NOMO-1 treated with DMSO at 0.1 percent for 48 hours (cell line): ENCODE data around the gene PLCB2.
A peak's percentile ranks its signal among the peaks of the same experiment; 100 is the strongest.

Experiments
- DNase-seq: peaks from one replicate; lab custom pipeline; 2025; ENCODE audit not compliant: unreplicated experiment; lab: John Stamatoyannopoulos, UW

Gene PLCB2

DNA sequence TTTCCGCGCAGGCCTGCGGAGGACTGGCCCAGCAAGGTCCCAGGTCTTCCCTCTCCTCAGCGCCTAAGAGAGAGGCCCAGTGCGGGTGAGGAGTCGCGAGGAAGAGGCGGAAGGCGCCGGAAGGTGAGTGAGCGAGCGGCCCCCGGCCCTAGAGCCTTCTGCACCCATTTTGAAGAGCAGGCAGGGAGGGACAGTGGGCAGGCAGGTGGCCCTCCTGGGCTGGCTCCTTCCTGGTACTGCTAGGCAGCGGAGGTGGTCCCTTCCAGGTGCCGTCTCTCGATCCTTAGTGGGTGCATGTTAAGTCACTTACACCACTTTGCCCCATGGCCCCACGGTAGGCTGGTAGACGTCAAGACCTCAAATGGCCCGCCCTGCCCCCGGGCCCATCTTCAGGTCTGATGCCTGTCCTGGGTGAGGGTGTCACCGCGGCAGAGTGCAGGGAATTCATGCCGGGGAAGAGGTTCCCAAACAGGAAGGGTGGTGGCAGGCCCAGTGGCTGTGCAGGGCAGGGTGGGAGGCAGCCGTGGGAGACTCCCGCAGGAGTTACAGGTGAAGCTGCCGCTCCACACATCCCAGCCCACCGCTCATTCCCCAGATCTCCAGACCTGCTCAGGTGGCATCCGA, 54.5 kb downstream of the PLCB2 start:
- no peak for DNase-seq

DNA sequence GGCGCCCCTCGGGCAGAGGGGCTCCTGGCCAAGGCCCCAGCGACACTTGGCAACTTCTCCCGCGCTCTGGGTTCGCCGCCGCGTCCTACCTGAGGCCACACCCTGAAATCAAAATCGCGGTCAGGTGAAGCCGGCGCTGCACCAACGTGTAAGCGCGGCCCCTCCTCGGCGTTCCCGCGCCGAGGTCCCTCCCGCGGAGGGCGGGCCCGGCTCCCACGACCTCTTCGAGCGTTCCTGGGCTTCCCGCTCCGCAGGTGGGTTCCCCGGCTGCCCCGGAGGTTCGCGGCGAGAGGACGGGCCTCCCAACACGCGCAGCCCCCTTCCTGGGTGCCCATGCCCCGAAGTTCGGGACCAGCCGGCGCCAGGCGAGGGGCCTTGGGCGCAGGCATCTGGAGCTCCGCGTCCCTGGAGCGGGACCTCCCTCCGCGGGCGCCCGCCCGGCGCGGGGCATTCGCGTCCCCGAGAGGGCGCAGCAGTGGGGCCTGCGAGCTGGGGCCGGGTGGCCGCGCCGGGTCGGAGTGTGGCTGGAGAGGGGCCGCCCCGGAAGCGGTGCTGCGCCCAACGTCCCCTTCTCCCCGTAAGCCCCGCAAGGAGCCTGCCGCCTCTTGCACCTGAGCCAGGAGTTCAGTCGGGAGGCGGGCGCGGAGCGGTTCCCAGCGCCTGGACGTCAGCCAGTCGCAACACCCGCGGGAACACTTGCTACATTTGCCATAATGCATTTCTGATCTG, 55.1 kb downstream of the PLCB2 start:
- peak; percentile 26 for DNase-seq

DNA sequence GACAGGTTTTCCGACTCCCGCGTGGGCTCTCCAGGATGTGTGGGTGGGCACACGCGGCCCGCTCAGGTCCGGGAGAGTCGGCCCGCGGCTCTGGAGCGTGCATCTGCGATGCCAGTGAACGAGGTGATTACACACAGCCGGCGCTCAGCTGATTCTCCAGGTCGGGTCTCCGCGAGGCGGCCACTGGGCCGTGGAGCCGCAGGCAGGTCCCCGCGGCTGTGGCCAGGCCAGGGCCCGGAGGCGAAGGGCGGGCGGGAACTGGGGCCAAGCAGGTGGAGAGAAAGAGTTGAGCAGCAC, 55.6 kb downstream of the PLCB2 start:
- no peak for DNase-seq

DNA sequence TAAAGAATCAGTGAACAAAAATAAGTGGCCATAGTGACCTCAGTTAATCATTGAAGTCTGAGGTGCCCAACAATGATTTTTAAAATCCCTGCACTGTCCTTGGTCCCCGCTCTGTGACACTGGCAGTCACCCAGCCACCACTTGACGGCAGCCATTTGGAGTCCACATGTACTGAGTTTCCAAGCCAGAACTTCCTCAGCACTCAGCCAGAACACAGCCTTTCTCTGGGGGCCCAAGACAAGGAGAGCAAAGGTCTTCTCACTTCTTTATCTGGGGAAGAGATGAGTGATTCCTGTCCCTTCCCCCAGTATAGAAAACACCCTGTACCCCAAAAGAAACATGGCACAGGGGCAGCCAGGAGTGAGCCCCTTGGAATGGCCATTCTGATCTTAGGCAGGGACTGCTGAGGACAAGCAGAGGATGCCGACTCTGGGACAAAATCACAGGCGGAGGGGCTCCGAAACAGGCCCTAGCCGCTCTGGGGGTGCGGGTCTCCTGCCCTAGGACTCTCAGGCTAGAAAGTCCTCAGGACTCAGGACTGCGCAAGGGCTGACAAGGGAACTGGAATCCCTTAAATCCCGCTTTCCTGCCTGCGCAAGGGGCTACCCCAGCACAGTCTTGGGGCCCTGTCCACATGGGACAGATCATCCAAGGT, 56.1 kb downstream of the PLCB2 start:
- no peak for DNase-seq

DNA sequence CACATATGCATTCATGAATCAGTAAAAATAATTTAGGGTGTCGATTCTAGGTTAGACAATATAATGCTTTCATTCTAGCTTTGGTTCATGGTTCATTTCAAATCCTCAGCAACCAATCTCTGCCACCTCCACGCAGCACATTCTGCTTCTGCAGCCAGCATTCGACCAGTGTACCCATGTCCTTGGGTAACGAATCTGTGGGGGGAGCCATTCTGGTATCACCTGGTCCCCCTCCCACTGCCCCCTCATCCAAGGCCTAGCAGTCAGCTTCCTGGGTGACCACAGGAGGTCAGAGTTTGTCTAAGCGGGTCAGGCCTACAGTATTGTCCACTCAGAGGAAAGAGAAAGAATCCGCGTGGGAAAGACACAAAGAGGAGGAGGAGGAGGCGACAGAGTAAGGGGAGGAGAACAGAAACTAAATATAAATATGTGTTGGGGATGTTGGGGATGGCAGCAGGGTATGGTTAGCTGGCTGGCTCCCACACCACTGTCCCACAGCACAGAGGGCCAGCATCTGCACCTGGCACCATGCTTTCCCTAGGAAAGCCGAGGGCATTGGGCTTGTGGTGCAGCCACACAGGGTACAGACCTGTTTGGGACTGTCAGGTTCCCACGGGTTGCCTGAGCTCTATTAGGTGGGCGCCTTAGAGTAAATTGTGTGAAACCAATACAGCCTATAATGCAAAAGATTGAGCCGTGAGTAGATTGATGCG, 56.8 kb downstream of the PLCB2 start:
- DNase-seq: no peak

DNA sequence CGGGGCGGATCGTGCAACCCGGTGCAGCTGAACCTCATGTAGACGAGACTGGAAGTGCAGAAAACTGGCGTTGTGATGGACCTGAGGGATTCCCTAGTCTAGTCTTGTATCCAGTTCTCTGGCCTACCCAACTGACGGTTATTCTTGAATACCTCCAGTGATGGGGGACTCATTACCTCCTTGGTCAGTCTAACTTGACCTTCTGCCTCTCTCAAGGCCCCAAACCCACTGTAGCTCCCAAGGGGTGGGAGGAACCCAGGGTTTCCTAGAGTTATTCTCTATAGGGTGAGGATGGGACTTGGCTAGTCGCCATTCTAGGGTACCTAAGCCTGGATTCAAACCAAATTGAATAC, 57.5 kb downstream of the PLCB2 start:
- no peak for DNase-seq

DNA sequence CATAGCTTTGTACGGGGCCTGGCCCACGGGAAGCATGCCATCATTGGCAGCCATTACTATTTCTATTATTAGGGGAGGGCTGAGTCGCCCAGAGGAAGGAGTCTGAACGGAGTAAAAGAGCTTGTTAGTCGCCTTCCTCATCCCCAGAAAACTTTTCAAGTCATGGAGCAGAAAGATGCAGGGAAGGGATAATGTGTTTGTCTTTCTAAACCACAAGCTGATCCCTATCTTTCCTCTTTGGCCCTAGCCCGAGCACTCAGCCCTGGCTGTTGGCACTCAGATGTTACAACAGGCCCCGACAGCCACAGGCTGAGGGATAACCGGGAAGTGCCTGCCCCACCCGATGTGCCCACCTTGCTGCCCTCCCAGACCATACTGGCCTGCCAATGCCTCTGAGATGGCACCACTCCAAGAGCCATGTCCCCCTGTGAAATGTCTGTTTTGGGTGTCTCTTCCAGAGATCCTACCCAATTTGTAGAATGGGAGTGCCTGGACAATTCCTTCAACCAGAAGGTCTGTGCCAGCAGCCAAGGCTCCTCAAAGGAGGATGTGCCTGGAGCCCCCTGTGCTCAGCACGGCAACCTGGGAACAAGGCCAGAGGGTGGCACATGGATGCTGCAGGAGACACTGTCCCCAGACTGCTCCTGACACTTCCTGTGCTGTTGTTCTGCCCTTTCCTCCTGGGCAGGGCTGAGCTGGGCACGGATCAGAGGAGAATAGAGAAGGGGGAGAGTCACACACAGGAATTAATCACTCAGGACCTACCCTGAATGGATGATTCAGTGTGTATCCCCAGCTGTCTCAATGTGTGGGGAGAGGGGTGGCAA, 58.0 kb downstream of the PLCB2 start:
- DNase-seq: no peak

DNA sequence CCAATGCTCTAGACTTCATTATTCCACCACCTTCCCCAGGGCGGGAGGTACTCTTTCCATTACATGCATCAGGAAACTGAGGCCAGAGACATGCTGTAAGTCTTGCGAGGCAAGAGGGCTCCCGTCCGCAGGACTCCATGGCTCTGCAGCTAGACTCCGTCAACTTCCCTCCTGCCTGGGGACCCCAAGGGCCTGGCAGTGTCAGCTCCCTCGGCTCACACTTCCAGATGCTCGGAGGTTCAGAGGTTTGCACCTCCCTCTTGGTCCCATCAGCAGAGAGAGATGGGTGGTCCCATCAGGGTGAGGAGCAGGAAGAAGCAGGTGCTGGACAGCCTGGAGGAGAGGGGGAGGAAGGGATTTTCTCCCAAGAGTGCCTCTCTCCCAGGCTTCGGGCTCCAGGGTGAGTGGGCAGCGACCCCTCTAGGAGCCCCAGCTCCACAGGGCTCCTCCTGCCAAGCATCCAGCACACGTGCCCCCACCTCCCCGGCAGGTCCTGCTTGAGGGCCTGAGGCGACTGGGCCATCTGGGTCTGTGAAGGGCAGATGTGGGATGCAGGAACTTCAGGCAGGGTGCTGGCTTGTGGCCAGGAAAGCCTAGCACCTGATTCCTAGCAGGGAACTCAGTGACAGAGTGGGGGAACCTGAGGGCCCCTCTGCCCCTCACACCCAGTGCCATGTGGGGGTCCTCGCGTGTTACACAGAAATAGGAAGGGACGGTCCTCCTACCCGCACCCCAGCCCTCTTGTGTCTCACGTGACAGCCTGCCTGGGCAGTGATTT, 59.5 kb downstream of the PLCB2 start:
- DNase-seq: no peak

DNA sequence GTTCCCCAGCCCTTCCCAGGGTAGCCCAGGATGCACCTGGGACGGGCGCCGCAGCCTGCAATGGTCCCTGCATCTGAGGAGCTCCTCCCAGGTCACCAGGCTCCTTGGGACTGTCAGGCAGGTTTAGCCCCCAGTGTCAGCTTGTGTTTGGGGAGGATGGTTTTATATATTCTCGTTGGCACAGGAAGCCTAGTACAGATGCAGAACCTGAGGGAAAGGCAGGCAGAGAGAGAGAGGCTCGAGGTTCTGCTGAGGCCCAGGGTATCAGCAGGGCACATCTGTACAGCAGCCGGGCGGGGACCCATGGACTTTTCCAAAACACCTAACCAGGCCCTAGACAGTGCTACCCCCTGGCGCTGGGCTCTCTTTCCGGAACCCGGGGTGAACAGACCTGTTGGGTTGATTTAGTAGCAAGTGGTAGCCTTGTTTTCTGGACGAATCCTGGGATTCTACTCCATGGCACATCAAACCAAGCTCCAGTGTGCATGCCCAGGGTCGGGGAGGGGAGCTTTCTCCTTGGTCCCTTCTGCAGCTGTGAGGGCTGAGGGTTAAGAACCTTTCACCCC, 60.2 kb downstream of the PLCB2 start:
- no peak for DNase-seq

DNA sequence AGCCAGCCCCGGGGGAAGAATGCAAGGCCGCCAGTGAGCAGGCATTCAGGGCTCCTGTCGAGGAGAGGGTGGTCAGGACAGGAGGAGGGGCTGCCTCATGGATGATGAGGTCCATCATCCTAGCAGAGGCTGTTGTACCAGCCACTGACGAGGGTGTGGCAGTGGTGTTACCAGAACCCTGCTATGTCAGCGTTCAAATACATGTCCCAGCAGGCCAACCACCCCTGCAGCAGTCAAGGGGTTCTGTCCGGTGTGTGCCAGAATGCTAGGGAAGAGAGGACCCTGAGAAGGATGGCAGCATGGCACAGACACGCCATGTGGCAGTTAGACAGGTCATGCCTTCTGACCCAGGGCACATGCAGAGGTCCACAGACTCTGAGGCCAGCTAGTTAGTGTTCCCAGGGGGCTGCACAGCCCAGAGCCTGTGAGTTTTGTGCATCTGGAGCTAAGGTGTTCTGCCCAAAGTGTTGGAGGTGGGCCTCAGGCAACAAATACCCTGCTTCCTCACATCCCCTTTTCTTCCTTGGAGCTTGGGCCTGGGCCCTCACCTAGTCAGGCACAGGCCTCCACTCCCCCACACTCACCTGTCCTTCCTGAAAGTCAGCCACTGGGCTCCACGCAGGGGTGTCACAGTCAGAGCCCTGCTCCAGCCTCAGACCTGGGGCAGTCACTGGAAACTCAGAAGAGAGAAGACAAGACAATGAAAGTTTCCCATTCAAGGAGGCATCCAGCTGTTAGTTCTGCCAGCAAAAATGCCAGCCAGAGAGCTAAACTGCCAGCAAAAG, 61.0 kb downstream of the PLCB2 start:
- no peak for DNase-seq

DNA sequence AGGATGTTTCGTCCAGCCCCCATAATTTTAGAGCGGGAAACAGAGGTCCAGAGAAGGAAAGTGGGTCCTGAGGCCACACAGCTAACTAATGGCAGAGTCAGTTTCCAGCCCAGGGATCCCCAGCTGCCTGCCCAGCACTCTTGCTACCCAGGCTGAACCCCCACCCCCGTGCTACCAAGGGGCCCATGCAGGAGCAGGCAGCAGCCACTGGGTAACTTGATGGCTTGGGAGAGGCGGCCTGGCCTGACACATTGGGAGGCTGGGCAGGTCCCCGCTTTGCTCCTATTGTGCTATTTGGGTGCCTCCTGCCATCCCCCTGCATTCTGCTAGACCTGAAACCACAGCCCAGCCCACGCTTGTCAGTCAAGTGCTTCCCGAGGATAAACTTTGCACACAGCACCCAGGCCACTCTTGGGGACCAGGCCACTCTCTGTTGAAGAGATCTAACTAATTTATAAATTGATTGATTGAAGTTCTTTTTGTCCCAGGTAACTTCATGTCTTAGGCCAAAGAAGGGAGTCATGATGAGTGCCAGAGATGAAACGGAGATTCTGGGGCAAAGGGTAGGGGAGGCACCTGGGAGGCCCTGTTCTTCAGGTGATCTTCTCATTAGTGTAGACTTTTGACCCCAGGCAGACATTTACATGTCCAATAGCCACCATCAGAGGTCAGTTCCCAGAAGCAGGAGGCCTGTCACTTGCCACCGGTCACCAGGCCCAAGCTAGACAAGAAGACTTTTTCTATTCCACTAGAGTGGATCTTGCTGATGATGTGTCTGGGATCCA, 61.9 kb downstream of the PLCB2 start:
- DNase-seq: no peak

DNA sequence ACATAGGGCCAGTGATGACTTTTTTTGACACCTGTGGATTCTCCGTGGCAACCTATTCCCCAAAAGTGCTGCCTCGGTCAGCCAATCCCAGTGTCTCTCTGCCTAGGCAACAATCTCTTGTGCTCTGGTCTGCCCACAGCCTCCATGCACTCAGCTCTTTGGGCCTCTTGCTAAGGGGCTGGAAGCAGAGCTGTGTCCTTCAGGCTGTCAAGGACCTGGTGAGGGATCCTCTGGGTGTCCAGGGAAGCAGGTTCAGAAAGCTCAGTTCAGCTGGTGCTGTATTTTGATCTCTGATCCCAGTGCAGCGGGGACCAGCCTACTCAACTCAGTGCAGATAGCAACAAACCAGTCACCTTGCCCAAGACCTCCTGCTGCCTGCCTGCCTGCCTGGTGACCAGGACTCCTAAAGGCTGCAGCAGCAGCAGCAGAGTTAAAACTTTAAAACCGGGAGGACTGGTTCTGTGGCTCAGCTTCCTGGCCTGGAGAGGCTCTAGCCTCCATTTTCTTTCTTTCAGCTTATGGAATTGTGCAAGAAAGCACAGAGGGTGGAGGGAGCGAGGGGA, 62.7 kb downstream of the PLCB2 start:
- no peak for DNase-seq

DNA sequence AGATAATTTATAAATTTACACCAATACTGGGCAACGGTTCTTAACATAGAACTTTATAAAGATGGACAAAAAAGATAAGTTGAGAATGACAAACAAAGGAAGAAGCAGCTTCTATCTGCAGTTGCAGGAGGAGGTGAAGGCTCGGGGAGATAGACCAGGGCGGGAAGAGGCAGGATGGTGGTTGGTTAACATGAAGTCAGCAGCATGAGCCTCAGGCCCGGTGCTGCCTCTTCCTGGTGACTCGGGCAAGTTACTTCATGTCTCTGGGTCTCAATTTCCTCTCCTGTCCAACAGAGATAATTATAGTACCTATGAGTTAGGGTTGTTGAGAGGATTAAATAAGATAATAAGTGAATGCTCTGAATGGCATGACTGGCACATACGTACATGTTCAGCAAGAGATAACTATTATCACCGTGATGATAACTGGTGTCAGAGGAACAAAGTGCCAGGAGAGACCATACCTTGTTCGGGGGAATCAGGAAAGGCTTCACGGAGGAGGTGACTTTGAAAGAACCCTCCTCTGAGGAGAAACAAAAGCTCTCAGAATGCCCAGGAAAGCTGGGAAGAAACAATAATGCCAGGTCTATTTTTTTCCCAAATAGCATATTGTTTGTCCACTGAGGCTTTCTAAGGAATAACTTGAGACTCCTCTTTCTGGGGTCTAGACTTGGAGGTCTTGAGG, 64.5 kb downstream of the PLCB2 start:
- DNase-seq: no peak

DNA sequence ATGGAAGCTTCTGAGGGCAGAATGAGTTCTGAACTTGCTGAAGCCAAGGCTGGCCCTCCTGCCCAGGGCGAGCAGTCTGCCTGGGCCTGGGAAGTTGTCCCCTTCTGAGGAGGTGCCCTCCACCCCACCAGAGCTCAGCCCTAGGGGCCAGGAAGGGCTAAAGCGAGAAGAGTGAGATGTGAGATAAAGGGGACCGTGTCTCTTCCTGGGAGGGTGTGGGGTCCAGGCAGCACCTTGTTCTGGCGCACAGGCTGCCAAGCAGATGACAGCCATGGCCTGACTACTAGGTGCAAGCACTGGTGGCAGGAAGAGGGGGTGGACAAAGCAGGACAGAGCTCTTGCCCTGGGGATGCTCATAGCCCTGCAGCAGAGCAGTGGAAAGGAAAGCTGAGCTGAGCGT, 65.1 kb downstream of the PLCB2 start:
- no peak for DNase-seq

DNA sequence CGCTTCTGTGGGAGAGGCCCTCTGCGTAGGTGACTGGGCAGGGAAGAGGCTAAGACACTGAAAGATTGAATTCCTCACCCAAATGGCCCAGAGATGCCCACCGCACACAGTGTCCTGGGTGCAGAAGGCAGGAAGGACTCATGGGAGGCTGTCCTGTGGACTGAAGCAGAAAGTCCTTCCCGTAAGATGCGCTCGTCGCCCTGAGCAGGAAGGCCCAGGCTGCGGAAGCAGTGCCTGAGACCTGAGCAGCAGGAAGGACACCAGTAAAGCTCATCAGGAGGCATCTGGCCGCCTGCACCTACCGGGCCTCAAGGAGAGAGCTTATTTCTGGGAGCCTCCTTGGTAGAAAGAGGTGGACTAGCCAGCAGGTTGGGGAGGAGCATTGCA, 65.5 kb downstream of the PLCB2 start:
- no peak for DNase-seq

DNA sequence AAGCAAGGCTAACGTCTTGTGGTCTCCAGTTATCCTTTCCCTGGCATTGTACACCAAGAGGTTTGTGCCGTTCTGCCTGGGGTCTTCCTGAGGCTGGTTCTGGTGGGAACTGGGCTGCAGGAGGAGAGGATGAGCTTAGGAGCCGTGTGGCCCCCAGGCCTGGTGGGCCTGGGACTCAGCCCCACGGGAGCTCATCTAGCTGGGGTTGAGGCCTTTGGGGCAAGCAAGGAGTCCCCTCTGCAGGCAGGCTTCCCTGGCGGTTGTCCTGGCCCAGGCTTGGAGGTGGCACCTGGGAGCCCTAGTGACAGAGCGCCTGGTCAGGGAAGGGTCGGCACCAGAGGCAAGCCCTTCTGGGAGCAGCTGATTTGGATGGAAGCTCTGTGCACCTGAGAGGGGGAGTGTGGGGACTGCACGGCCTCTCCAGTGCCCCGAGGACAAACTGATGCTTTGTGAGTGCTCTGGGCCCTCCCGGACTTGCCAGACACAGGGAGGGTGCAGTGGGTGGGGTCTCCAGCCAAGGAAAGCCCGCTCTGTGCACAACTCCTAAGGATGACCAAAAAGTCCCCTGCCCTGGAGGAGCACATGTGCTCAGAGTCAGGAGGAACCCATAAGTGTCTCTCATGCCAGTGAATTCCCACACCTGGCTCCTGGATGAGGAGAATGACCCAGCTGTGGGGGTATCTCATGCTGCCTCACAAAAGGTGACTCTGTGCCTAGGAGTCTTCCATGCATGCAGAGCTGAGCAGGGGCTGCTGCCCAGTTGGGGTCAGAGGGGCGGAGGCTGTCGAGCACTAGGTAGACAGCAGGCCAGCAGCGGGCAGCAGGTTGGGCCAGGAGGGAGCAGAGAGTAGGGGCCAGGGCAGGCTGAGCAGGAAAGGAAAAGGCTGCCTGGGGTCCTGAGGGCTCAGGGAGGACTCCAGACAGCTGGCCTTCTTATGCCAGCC, 66.2 kb downstream of the PLCB2 start:
- no peak for DNase-seq
